SK-N-SH treated with all-trans-retinoic acid at 6 μM for 48 hours (cell line): ENCODE measurements around the gene KDM5C.

Source experiments
- ATAC-seq: fragments of 200-7000 bp; cut with Tn5 transposase; 3 replicates; pipeline ENCODE4 v1.9.1; 2020; ENCODE audit warnings: mild to moderate bottlenecking, moderate library complexity
- ARNTL ChIP-seq: fragments of 450-650 bp; formaldehyde crosslinking; IDR thresholded peaks from 2 replicates; pipeline ENCODE4 v1.5.0; 2020; ENCODE audit warnings: low read depth, mild to moderate bottlenecking, moderate library complexity, borderline replicate concordance
- BACH2 ChIP-seq: fragments of 250-450 bp; sonication (Bioruptor Pico); IDR thresholded peaks from 2 replicates; pipeline ENCODE4 v1.9.0; 2021; ENCODE audit warnings: mild to moderate bottlenecking, borderline replicate concordance
- CSDC2 ChIP-seq: fragments of 250-450 bp; sonication (Bioruptor Pico); IDR thresholded peaks from 2 replicates; pipeline ENCODE4 v1.5.0; 2020; ENCODE audit warnings: mild to moderate bottlenecking, moderate library complexity
- CSRNP3 ChIP-seq: fragments of 250-450 bp; sonication (Bioruptor Pico); IDR thresholded peaks from 2 replicates; pipeline ENCODE4 v1.5.1; 2021; ENCODE audit warnings: mild to moderate bottlenecking, moderate library complexity
- GLIS3 ChIP-seq: fragments of 250-450 bp; sonication (Bioruptor Pico); IDR thresholded peaks from 2 replicates; pipeline ENCODE4 v1.5.0; 2020; ENCODE audit warnings: mild to moderate bottlenecking, moderate library complexity
- ISL1 ChIP-seq: fragments of 250-450 bp; sonication (Bioruptor Pico); IDR thresholded peaks from 2 replicates; pipeline ENCODE4 v2.1.2; 2022; ENCODE audit warnings: mild to moderate bottlenecking, moderate library complexity
- OSR1 ChIP-seq: fragments of 250-450 bp; sonication (Bioruptor Pico); IDR thresholded peaks from 2 replicates; pipeline ENCODE4 v1.8.0; 2022; ENCODE audit warnings: moderate library complexity, mild to moderate bottlenecking, inconsistent platforms
- PATZ1 ChIP-seq: fragments of 250-450 bp; sonication (Bioruptor Pico); IDR thresholded peaks from 2 replicates; pipeline ENCODE4 v1.8.0; 2020; ENCODE audit warnings: mild to moderate bottlenecking, moderate library complexity, borderline replicate concordance
- POU6F1 ChIP-seq: fragments of 250-450 bp; sonication (Bioruptor Pico); IDR thresholded peaks from 2 replicates; pipeline ENCODE4 v1.8.0; 2021; ENCODE audit warnings: low read depth, mild to moderate bottlenecking, moderate library complexity, borderline replicate concordance
- PPARA ChIP-seq: fragments of 250-450 bp; sonication (Bioruptor Pico); IDR thresholded peaks from 2 replicates; pipeline ENCODE4 v1.5.0; 2020; ENCODE audit warnings: mild to moderate bottlenecking, borderline replicate concordance
- RARB ChIP-seq: fragments of 250-450 bp; sonication (Bioruptor Pico); IDR thresholded peaks from 2 replicates; pipeline ENCODE4 v1.8.0; 2021; ENCODE audit warnings: mild to moderate bottlenecking, moderate library complexity
- SNAI2 ChIP-seq: fragments of 250-450 bp; sonication (Bioruptor Pico); IDR thresholded peaks from 2 replicates; pipeline ENCODE4 v1.5.0; 2020; ENCODE audit warnings: mild to moderate bottlenecking, moderate library complexity
- TCF4 ChIP-seq: fragments of 250-450 bp; sonication (Bioruptor Pico); IDR thresholded peaks from 2 replicates; pipeline ENCODE4 v1.8.0; 2021; ENCODE audit warnings: mild to moderate bottlenecking, moderate library complexity, borderline replicate concordance
- TOX ChIP-seq: fragments of 250-450 bp; sonication (Bioruptor Pico); IDR thresholded peaks from 2 replicates; pipeline ENCODE4 v1.8.0; 2021; ENCODE audit warnings: mild to moderate bottlenecking, moderate library complexity, borderline replicate concordance
- TSHZ2 ChIP-seq: fragments of 250-450 bp; sonication (Bioruptor Pico); IDR thresholded peaks from 2 replicates; pipeline ENCODE4 v1.5.0; 2020; ENCODE audit warnings: mild to moderate bottlenecking, moderate library complexity
- ZC3H10 ChIP-seq: fragments of 250-450 bp; sonication (Bioruptor Pico); IDR thresholded peaks from 2 replicates; pipeline ENCODE4 v1.5.1; 2021; ENCODE audit warnings: mild to moderate bottlenecking, moderate library complexity
- ZFP3 ChIP-seq: fragments of 250-450 bp; sonication (Bioruptor Pico); IDR thresholded peaks from 2 replicates; pipeline ENCODE4 v1.5.0; 2020; ENCODE audit warnings: mild to moderate bottlenecking, moderate library complexity
- ZFP30 ChIP-seq: fragments of 450-650 bp; formaldehyde crosslinking; IDR thresholded peaks from 2 replicates; pipeline ENCODE4 v1.5.0; 2022; ENCODE audit warnings: mild to moderate bottlenecking, moderate library complexity
- ZNF565 ChIP-seq: fragments of 450-650 bp; formaldehyde crosslinking; conservative IDR thresholded peaks from 2 replicates; pipeline ENCODE4 v1.5.0; 2020; ENCODE audit warnings: low read depth, mild to moderate bottlenecking, moderate library complexity
- ZNF70 ChIP-seq: fragments of 450-650 bp; formaldehyde crosslinking; IDR thresholded peaks from 2 replicates; pipeline ENCODE4 v1.5.0; 2020; ENCODE audit warnings: mild to moderate bottlenecking, moderate library complexity
- ZNF8 ChIP-seq: fragments of 450-650 bp; formaldehyde crosslinking; IDR thresholded peaks from 2 replicates; pipeline ENCODE4 v1.5.0; 2020; ENCODE audit warnings: mild to moderate bottlenecking, moderate library complexity

KDM5C gene

GRCh38 chrX:53244610-53245009 is 19.6 kb upstream of the KDM5C start:
- 0 out of 3 replicates have a peak, but pooled peaks have one; percentile 39 for ATAC-seq
- TF ChIP-seq ZC3H10 (CRISPR knock-in tag): no peak
- no peak for TF ChIP-seq RARB (CRISPR knock-in tag)
- no peak for TF ChIP-seq CSDC2
- no peak for TF ChIP-seq ZNF70 (CRISPR knock-in tag)
- TF ChIP-seq TSHZ2 (CRISPR knock-in tag): no peak
- TF ChIP-seq ZNF565 (CRISPR knock-in tag): no peak
- TF ChIP-seq ZNF8 (CRISPR knock-in tag): no peak
- TF ChIP-seq BACH2 (CRISPR knock-in tag): no peak
- TF ChIP-seq ZFP30: no peak
- no peak for TF ChIP-seq SNAI2 (CRISPR knock-in tag)
- no peak for TF ChIP-seq ISL1 (CRISPR knock-in tag)
- TF ChIP-seq OSR1 (CRISPR knock-in tag): no peak
- TF ChIP-seq PPARA (CRISPR knock-in tag): no peak
- no peak for TF ChIP-seq TOX

GRCh38 chrX:53242310-53242709 is 17.3 kb upstream of the KDM5C start:
- ATAC-seq: no peak
- TF ChIP-seq ISL1 (CRISPR knock-in tag): no peak
- no peak for TF ChIP-seq TOX
- TF ChIP-seq ZNF8 (CRISPR knock-in tag): no peak
- TF ChIP-seq BACH2 (CRISPR knock-in tag): no peak
- TF ChIP-seq GLIS3 (CRISPR knock-in tag): no peak
- TF ChIP-seq TCF4 (CRISPR knock-in tag): no peak
- no peak for TF ChIP-seq OSR1 (CRISPR knock-in tag)
- TF ChIP-seq PPARA (CRISPR knock-in tag): no peak
- no peak for TF ChIP-seq SNAI2 (CRISPR knock-in tag)
- no peak for TF ChIP-seq CSRNP3 (CRISPR knock-in tag)

- TF ChIP-seq TSHZ2 (CRISPR knock-in tag) (no peak), ZNF8 (CRISPR knock-in tag) (no peak), ISL1 (CRISPR knock-in tag) (no peak), ARNTL (no peak), TOX (no peak), RARB (CRISPR knock-in tag) (no peak)
- TF ChIP-seq, all 23 proteins: peak for 0
- no peak for ATAC-seq
Measured at GRCh38 chrX:53241558-53241957, 16.6 kb upstream of the KDM5C start.

- peak; percentile 75 for ATAC-seq
- TF ChIP-seq TCF4 (CRISPR knock-in tag): no peak
- no peak for TF ChIP-seq POU6F1
- TF ChIP-seq ARNTL: no peak
- TF ChIP-seq PATZ1 (CRISPR knock-in tag): no peak
- no peak for TF ChIP-seq ZFP3 (CRISPR knock-in tag)
- no peak for TF ChIP-seq ZFP30
- no peak for TF ChIP-seq BACH2 (CRISPR knock-in tag)
- TF ChIP-seq RARB (CRISPR knock-in tag): no peak
- TF ChIP-seq TOX: no peak
- TF ChIP-seq ZNF565 (CRISPR knock-in tag): no peak
- TF ChIP-seq OSR1 (CRISPR knock-in tag): no peak
- no peak for TF ChIP-seq TSHZ2 (CRISPR knock-in tag)
- no peak for TF ChIP-seq PPARA (CRISPR knock-in tag)
- no peak for TF ChIP-seq ZNF70 (CRISPR knock-in tag)
- TF ChIP-seq CSDC2: no peak
Measured at GRCh38 chrX:53239474-53239873, 14.5 kb upstream of the KDM5C start.
